Measurements from ENCODE around the gene RAI1.
"Not testable (repeated sequence)": the region's sequence is repeated elsewhere in the genome, so short reads cannot be mapped to it uniquely, and the experiment has no call there.

The RAI1 gene

GRCh38 chr17:17682737-17683680, 1.8 kb downstream of the RAI1 start:
- peak; percentile 37 for DNase-seq

DNA sequence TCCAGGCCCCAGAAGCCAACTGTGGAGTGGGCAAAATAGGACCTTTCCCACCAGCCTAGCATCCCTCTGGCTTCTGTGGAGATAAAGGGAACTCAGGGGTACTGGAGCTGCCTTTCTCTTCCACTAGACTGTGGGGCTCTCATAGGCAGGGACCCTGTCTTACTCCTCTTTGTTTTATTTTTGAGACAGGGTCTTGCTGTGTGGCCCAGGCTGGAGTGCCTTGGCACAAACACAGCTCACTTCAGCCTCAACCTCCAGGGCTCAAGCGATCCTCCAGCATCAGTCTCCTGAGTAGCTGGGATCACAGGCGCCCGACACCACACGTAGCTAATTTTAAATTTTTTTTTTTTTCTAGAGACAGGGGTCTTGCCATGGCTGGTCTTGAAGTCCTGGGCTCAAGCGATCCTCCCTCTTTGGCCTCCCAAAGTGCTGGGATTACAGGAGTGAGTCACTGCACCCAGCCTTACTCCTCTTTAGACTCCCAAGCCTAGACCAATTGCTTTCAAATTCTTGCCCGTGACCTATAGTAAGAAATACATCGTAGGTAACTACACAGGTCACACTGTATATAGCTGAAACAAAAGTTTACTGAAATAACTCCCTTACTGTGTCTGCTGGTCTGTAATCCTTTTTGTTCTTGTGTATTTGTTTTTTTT, 2.6 kb downstream of the RAI1 start:
- no peak for DNase-seq

DNA sequence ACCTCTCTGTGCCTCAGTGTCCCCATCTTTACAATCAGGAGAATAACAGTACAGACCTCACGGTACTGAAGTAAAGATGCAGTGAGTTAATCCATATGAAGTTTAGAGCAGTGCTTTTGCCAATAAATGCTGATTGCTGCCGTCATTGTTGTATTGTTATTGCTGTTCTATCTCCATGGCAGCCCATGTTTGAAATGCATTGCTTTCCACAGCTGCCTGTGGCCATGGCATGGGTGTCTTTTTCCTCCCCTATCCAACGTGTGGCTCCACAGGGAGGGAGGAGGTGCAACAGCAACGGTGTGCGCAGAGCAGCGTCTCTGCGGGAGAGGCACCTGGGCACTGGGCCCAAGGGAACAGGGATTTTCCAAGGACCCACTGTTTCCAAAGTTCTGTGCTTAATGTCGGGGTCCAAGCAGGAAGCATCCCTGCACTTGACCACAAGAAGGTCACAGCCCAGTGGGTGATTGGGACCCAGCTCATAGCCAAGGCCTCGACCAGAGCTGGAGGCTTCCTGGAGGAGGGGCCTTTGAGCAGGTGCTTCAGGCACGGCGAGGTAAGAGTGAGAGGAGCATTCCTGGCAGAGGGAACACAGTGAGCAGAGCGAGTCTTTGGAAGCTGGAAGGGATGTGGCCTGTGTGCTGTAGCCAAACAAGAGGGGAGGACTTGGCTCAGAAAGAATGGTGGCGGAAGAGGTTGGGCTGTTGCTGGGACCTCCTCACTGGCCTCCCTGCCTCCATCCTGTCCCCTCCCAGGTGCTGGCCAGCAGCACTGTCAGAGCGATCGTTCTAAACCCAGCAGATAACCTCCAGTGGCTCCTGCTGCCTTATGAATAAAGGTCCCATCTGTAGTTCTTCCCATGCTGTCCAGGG, 3.9 kb downstream of the RAI1 start:
- DNase-seq, result no peak

DNA sequence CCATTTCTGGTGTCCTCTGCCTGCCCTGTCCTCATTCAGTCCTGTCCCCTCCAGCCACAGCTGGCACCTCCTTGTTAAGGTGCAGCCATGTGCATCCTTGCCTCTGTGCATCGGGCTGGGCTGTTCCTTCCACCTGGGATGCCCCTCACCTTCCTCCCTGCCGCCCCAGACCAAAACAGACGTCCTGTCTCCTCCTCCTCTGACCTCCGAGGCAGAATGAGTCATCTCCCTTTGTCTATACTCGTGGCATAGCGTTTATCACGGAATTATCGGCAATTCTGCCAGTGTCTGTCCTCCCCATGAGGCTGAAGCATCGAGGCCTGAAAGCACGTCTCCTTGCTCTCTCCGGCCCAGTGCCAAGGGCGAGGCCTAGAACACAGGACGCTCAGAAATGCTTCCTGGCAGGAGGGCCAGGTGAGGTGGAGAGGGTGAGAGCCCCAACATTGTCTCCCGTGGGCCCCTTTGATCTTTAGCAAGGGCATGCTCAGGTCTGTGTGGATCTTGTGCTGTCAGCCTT, 4.6 kb downstream of the RAI1 start:
- DNase-seq, result no peak

DNA sequence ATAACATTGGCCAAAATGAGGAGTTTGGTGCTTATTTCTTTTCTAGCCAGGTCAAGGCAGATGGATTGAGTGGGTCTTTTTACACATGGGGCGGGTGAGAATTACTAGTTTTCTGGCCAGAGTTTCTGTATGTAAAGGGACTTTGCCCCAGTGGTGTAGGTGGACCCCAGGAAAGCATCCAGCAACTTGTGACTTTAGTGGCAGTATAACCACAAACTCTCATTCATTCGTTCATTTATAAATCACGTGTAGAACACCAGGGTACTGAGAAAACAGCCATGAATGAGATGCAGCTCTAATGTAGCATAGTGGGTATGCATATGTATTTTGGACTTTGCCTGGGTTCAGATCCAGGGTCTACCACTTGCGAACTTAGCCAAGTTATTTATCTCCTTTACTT, 8.1 kb downstream of the RAI1 start:
- no peak for DNase-seq

- not testable (repeated sequence) for DNase-seq
Observed at GRCh38 chr17:17690233-17690632, 9.0 kb downstream of the RAI1 start.

DNA sequence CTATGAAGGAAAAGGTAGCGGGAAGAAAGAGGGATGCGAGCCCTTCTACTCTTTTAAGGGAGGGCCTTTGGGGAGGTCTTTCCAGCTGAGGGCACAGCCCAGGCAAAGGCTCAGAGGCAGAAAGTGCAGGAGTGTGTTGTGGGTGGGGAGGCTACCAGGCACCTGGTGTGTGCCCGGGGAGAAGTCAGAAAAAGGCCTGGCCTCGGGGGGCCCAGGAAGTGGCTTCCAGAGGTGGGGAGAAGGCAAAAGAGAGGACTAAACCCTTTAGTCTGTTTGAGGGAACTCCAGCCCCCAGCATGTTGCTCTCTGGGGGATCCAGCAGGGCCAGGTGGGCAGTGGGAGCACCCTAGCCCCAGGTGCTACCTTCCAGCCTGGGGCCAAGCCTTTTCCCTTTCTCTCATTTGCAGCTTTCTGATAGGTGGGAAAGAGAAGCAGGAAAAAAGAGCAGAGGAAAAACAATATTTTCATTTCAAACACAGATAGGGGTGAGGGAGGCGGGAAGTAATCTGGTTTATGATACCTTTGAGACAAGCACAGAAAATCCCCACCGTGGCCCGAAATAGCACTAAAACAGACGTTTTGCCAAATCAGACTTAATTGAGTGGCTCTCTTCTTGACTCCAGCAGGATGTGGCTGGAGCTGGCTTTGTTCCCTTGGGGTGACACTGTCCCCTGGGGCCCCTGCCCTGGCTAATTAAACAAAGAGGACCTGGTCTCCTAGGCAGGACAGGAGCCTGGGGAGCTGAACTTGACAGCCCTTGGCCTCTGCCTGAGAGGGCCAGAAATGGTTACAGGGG, 10.4 kb downstream of the RAI1 start:
- no peak for DNase-seq

- DNase-seq, result no peak
Observed at GRCh38 chr17:17692353-17693252, 11.3 kb downstream of the RAI1 start.

DNA sequence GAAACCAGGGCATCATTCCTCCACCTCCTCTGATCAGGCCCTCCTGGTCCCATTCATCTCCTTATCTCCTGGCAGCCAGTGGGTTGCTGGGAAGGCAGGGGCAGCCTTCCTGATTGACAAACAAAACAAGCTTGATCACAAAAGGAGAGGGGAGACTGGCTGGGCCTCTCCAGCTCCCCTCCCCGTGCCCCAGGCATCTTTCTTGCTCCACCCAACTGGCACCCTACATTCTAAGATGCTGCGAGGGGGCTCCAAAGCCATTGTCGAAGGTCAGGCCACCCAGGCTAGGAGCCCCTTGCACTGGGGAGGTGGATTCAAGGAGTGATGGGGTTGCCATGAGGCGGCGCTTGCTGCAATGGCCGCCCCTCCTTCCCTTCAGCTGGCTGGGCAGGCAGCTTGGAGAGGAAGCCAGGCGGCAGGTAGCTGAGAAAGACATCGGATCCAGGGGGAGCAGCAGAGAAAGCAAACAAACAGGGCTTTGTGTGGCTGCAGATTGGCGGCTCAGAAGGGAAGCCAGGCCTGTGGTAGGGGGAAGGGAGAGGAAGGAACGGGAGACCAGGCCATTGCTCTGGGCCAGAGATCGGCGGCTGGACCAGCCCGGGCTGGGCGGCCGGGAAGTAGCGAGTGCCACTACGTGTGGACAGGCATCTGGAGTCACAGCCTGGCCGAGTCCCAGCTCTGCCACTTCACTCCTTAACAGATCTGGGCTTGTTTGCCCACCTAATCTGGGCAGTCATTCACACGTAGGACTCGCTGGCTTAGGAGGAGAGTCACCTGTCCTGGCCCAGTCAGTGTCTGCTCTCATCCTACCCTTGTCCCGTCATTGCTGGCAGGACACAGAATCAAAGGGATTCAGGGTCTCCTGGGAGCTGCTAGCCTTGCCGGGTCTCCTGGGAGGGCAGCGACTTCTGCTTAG, 12.3 kb downstream of the RAI1 start:
- DNase-seq, result no peak

- DNase-seq, result peak; percentile 67
Observed at GRCh38 chr17:17694169-17695081, 13.2 kb downstream of the RAI1 start.

DNA sequence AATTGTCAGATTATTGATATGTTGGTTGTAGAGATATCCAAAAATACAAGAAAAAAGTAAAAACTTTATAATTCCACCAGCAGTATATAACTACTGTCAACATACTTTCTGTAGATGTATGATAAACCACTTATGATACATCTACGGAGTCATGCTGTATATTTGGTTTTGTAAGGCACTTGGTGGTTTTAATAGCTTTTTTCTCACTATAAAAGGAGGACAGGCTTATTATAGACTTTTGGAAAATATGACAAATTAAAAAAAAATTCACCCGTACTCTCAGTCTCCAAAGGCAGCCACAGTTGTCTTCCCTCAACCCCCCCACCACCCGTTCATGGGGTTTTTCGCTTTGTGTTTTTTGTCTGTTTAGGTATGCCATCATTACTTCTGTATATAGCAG, 14.8 kb downstream of the RAI1 start:
- DNase-seq, result no peak

DNA sequence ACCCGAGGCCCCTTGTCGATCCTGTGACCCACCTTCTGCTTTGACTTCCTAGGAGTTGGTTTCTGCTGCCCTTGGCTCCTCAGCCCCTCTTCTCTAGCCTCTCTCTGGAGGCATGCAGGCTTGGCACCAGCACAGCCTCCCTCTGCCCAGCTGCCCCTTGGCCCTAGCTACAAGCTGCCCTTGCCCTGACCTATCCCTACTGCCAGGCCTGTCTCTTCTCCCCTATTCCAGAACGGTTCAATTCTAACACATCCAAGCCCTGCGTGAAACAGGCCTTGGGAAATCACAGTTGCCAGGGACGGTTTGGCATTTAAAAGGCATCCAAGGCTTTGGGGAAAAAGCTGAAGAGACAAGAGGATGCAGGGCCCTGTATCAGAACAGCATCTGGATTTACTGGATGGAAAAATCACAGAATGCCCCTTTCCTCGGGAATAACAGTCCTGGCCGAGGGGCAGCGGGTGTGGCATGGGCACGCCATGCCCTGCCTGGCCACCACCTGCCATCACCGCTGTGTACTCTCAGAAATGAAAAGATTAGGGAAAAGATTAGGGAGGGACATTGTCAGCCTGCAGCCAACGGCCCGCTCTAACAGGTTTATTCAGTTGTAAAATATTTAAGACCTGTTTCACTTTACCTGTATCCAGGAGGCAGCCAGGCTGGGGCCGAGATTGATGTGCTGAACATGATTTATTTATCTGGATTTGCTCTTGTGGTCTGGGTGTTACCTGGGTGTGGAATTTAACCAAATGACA, 15.8 kb downstream of the RAI1 start:
- DNase-seq, result no peak

DNA sequence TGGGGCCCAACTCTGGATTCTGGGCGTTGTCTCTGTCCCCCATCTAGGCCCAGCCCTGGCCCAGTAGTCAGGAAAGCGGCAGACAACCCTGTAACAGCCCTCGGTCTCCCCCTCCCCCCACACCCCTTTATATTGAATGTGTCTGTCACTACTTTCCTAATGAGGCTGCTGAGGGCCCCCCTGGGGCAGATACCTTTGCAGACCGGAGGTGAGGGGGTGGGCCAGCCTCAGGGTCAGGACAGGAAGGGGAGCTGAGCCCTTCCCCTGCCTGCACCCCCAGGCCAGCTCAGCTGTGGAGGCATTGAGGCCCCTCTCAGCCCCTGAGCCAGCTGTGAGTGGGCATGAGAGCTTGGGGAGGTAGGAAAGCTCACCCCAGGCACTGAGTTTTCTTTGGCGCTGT, 17.1 kb downstream of the RAI1 start:
- DNase-seq, result no peak

DNA sequence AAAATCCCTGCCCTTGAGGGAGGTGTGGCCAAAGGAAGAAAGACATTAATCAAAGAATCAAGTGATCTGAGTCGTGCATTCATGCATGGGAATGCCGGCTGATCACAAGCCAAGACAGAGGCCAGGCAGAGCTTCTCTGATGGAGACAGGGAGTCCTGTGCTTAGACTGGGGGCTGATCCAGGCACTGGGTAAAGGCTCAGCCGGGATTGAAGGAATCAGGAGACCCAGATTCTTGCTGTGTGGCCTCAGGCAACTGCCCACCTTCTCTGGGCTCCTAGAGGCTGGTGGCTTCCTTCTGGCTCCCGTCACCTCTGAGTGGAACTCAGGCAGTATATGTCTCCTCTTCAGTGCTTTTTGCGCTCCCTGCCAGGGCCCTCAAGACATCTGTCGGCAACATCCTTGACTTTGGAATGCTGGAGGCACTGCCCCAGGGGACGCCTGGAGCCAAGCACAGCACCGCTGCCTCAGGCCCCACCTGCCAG, 17.7 kb downstream of the RAI1 start:
- DNase-seq, result no peak

GRCh38 chr17:17699491-17699890, 18.2 kb downstream of the RAI1 start:
- DNase-seq, result no peak

GRCh38 chr17:17700251-17700969, 19.2 kb downstream of the RAI1 start:
- no peak for DNase-seq

GRCh38 chr17:17701112-17701511, 19.9 kb downstream of the RAI1 start:
- no peak for DNase-seq
